Measurements from ENCODE around the gene RACK1. TPM values are rescaled to one million over a fixed set of nuclear protein-coding genes. Genes with fewer than 3 reads are reported as not detected.

The RACK1 gene
- total and polyA plus RNA-seq, 4 donors = 310 to 2,255 (median 940) TPM

- Histone ChIP-seq H3K4me1 (ENCODE audit: control insufficient read depth in 4 of 4, insufficient read depth in 4 of 4, low read length in 3 of 4) (no peaks in the 10 kb centered on the region), H3K4me3 (ENCODE audit: low read depth in 1 of 3, low read length in 3 of 3) (no peak overlapping the region), H3K36me3 (ENCODE audit: control insufficient read depth in 4 of 4, insufficient read depth in 3 of 4, low read depth in 1 of 4, low read length in 3 of 4) (peaks cover 32 to 87% (median 60%) of the 10 kb centered on the region in 4 donors), H3K9ac (ENCODE audit: low read depth in 1 of 2, low read length in 2 of 2) (no peak overlapping the region), H3K27ac (ENCODE audit: low read depth in 1 of 2, low read length in 2 of 2) (no peak overlapping the region), H3K27me3 (ENCODE audit: control insufficient read depth in 4 of 4, insufficient read depth in 4 of 4, low read length in 3 of 4) (no peaks in the 10 kb centered on the region), H3K9me3 (ENCODE audit: control insufficient read depth in 4 of 4, low read length in 3 of 4) (no peaks in the 10 kb centered on the region)
- 86% methylated on average over 5 of the region's 5 CpGs for WGBS
- TF ChIP-seq CTCF (IDR thresholded peaks at IDR 0.05; ENCODE audit: low read depth, low read length, missing input control) (no peak), MAX (IDR thresholded peaks at IDR 0.05) (no peak), GABPA (IDR thresholded peaks at IDR 0.05 in 1 of 2, conservative IDR thresholded peaks at IDR 0.05 in 1 of 2) (no peak)
- DNase-seq (ENCODE audit: low spot score) = no peak
Observed at GRCh38 chr5:181235689-181236366, 7.9 kb downstream of the RACK1 start.

- no peak overlapping the region for H3K27ac ChIP-seq (ENCODE audit: low read depth in 1 of 2, low read length in 2 of 2)
- H3K4me1 ChIP-seq (ENCODE audit: control insufficient read depth in 4 of 4, insufficient read depth in 4 of 4, low read length in 3 of 4) = no peaks in the 10 kb centered on the region
- no peaks in the 10 kb centered on the region for H3K27me3 ChIP-seq (ENCODE audit: control insufficient read depth in 4 of 4, insufficient read depth in 4 of 4, low read length in 3 of 4)
- no peak overlapping the region for H3K4me3 ChIP-seq (ENCODE audit: low read depth in 1 of 3, low read length in 3 of 3)
- no peak overlapping the region for H3K9ac ChIP-seq (ENCODE audit: low read depth in 1 of 2, low read length in 2 of 2)
- no peak for DNase-seq (ENCODE audit: low spot score)
- TF ChIP-seq JUND (IDR thresholded peaks at IDR 0.05) (no peak), MAX (IDR thresholded peaks at IDR 0.05) (no peak), CTCF (IDR thresholded peaks at IDR 0.05; ENCODE audit: low read depth, low read length, missing input control) (no peak), NR2F2 (IDR thresholded peaks at IDR 0.05) (no peak), RAD21 (IDR thresholded peaks at IDR 0.05) (no peak), HNF4G (IDR thresholded peaks at IDR 0.05) (no peak), HNF4A (conservative IDR thresholded peaks at IDR 0.05) (no peak), SP1 (IDR thresholded peaks at IDR 0.05) (no peak), RXRA (IDR thresholded peaks at IDR 0.05) (no peak), FOXA2 (IDR thresholded peaks at IDR 0.05) (no peak), GABPA (IDR thresholded peaks at IDR 0.05 in 1 of 2, conservative IDR thresholded peaks at IDR 0.05 in 1 of 2) (no peak), EGR1 (IDR thresholded peaks at IDR 0.05; ENCODE audit: low read depth in 2 of 2) (no peak), TAF1 (conservative IDR thresholded peaks at IDR 0.05) (no peak), FOXA1 (IDR thresholded peaks at IDR 0.05) (no peak), YY1 (IDR thresholded peaks at IDR 0.05) (no peak)
- TF ChIP-seq, protein P1, sequence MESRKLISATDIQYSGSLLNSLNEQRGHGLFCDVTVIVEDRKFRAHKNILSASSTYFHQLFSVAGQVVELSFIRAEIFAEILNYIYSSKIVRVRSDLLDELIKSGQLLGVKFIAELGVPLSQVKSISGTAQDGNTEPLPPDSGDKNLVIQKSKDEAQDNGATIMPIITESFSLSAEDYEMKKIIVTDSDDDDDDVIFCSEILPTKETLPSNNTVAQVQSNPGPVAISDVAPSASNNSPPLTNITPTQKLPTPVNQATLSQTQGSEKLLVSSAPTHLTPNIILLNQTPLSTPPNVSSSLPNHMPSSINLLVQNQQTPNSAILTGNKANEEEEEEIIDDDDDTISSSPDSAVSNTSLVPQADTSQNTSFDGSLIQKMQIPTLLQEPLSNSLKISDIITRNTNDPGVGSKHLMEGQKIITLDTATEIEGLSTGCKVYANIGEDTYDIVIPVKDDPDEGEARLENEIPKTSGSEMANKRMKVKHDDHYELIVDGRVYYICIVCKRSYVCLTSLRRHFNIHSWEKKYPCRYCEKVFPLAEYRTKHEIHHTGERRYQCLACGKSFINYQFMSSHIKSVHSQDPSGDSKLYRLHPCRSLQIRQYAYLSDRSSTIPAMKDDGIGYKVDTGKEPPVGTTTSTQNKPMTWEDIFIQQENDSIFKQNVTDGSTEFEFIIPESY (IDR thresholded peaks at IDR 0.05) = no peak
- TF ChIP-seq, protein P2, sequence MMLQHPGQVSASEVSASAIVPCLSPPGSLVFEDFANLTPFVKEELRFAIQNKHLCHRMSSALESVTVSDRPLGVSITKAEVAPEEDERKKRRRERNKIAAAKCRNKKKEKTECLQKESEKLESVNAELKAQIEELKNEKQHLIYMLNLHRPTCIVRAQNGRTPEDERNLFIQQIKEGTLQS (IDR thresholded peaks at IDR 0.05) = no peak
- TF ChIP-seq, protein P3, sequence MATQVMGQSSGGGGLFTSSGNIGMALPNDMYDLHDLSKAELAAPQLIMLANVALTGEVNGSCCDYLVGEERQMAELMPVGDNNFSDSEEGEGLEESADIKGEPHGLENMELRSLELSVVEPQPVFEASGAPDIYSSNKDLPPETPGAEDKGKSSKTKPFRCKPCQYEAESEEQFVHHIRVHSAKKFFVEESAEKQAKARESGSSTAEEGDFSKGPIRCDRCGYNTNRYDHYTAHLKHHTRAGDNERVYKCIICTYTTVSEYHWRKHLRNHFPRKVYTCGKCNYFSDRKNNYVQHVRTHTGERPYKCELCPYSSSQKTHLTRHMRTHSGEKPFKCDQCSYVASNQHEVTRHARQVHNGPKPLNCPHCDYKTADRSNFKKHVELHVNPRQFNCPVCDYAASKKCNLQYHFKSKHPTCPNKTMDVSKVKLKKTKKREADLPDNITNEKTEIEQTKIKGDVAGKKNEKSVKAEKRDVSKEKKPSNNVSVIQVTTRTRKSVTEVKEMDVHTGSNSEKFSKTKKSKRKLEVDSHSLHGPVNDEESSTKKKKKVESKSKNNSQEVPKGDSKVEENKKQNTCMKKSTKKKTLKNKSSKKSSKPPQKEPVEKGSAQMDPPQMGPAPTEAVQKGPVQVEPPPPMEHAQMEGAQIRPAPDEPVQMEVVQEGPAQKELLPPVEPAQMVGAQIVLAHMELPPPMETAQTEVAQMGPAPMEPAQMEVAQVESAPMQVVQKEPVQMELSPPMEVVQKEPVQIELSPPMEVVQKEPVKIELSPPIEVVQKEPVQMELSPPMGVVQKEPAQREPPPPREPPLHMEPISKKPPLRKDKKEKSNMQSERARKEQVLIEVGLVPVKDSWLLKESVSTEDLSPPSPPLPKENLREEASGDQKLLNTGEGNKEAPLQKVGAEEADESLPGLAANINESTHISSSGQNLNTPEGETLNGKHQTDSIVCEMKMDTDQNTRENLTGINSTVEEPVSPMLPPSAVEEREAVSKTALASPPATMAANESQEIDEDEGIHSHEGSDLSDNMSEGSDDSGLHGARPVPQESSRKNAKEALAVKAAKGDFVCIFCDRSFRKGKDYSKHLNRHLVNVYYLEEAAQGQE (IDR thresholded peaks at IDR 0.05) = no peak
- H3K36me3 ChIP-seq (ENCODE audit: control insufficient read depth in 4 of 4, insufficient read depth in 3 of 4, low read depth in 1 of 4, low read length in 3 of 4) = peaks cover 35 to 86% (median 62%) of the 10 kb centered on the region in 4 donors
- 91% methylated on average over 5 of the region's 5 CpGs for WGBS
- no peaks in the 10 kb centered on the region for H3K9me3 ChIP-seq (ENCODE audit: control insufficient read depth in 4 of 4, low read length in 3 of 4)
Observed at GRCh38 chr5:181235323-181235688, 8.4 kb downstream of the RACK1 start.

Data from liver (tissue), 9 donors.